Activated CD4-positive, alpha-beta T cell treated with anti-CD3 and anti-CD28 coated beads, Interleukin-2, amount 50 U/mL, for 24 hours (primary cell): ENCODE measurements around the gene TNS4.

Experiments
- DNase-seq, 2 donors: peaks; one replicate each; pipeline ENCODE4 v3.0.0-alpha.2; 2020; ENCODE audit warnings: low read depth in 1 of 2, low spot score in 1 of 2

The TNS4 gene

GRCh38 chr17:40443196-40443987 lies 58.0 kb downstream of the TNS4 start, which contains the start of gene IGFBP4:
TSS of gene IGFBP4 (plus strand) at chr17:40443450. CDS start at chr17:40443736, 286 bp downstream.
- DNase-seq, result peak; percentile 38 to 40

- no peak for DNase-seq
These were observed 58.8 kb downstream of the TNS4 start for GRCh38 chr17:40442392-40443195.

GRCh38 chr17:40440166-40440565 lies 61.3 kb downstream of the TNS4 start:
- no peak for DNase-seq

- DNase-seq, result no peak
These were observed 64.2 kb downstream of the TNS4 start for GRCh38 chr17:40437095-40437732.

GRCh38 chr17:40436636-40437035 lies 64.8 kb downstream of the TNS4 start:
- no peak for DNase-seq

GRCh38 chr17:40433551-40434415 lies 67.6 kb downstream of the TNS4 start:
- no peak for DNase-seq

- no peak for DNase-seq
These were observed 68.4 kb downstream of the TNS4 start for GRCh38 chr17:40432864-40433528.

GRCh38 chr17:40431231-40431602 lies 70.2 kb downstream of the TNS4 start:
- DNase-seq, result no peak

- no peak for DNase-seq
These were observed 70.9 kb downstream of the TNS4 start for GRCh38 chr17:40430272-40431230.

- no peak for DNase-seq
These were observed 74.4 kb downstream of the TNS4 start for GRCh38 chr17:40427002-40427491.
